Hepatocyte (in vitro differentiated cells): ENCODE measurements around the gene CTBP1. TPM values are rescaled to one million over a fixed set of nuclear protein-coding genes. Genes with fewer than 3 reads are reported as not detected.

Experiments used
- DNase-seq: peaks from one replicate; pipeline ENCODE4 v3.0.0-alpha.2; 2016; ENCODE audit warnings: low spot score
- H2AFZ ChIP-seq: fragments of 200-600 bp; sonication (generic); 2 replicates; pipeline ENCODE4 v1.6.0; 2016; ENCODE audit warnings: antibody characterized with exemption, mild to moderate bottlenecking
- H3K27ac ChIP-seq: fragments of 200-600 bp; sonication (generic); 2 replicates; pipeline ENCODE4 v1.5.1; 2016; ENCODE audit warnings: mild to moderate bottlenecking
- H3K27me3 ChIP-seq: fragments of 200-600 bp; sonication (generic); 2 replicates; pipeline ENCODE4 v1.6.1; 2016
- H3K36me3 ChIP-seq: fragments of 200-600 bp; sonication (generic); replicated peaks from 2 replicates; pipeline ENCODE4 v1.5.1; 2016; ENCODE audit warnings: low read depth; ENCODE audit not compliant: insufficient read depth
- H3K4me1 ChIP-seq: fragments of 200-600 bp; sonication (generic); 2 replicates; pipeline ENCODE4 v1.5.1; 2016; ENCODE audit warnings: mild to moderate bottlenecking, moderate library complexity; ENCODE audit not compliant: insufficient read depth
- H3K4me2 ChIP-seq: fragments of 200-600 bp; sonication (generic); 2 replicates; pipeline ENCODE4 v1.6.0; 2016
- H3K4me3 ChIP-seq: fragments of 200-600 bp; sonication (generic); 2 replicates; pipeline ENCODE4 v1.5.1; 2016; ENCODE audit warnings: mild to moderate bottlenecking
- H3K79me2 ChIP-seq: fragments of 200-600 bp; sonication (generic); 2 replicates; pipeline ENCODE4 v1.6.0; 2017; ENCODE audit warnings: mild to moderate bottlenecking
- H3K9me2 ChIP-seq: fragments of 200-600 bp; sonication (generic); replicated peaks from 2 replicates; pipeline ENCODE4 v1.6.0; 2017; ENCODE audit warnings: mild to moderate bottlenecking; ENCODE audit not compliant: insufficient read depth
- H3K9me3 ChIP-seq: fragments of 200-600 bp; sonication (generic); 2 replicates; pipeline ENCODE4 v1.5.1; 2016; ENCODE audit warnings: low read depth, mild to moderate bottlenecking
- H4K20me1 ChIP-seq: fragments of 200-600 bp; sonication (generic); 2 replicates; pipeline ENCODE4 v1.6.0; 2016; ENCODE audit warnings: mild to moderate bottlenecking; ENCODE audit not compliant: insufficient read depth, poor library complexity, severe bottlenecking
- EZH2 ChIP-seq: fragments of 200-600 bp; sonication (generic); IDR thresholded peaks from 2 replicates; pipeline ENCODE4 v1.6.1; 2016; ENCODE audit warnings: antibody characterized with exemption, mild to moderate bottlenecking, borderline replicate concordance
- EZH2phosphoT487 ChIP-seq: fragments of 200-600 bp; sonication (generic); IDR thresholded peaks from one replicate; pipeline ENCODE4 v1.6.1; 2018; ENCODE audit warnings: antibody characterized with exemption, mild to moderate bottlenecking, low read depth, moderate library complexity; ENCODE audit not compliant: unreplicated experiment, severe bottlenecking
- WGBS: methylation state at CpG from one replicate; pipeline ENCODE4 v1.1.6; 2016; ENCODE audit warnings: low lambda C conversion rate; ENCODE audit errors: missing lambda C conversion rate; 5-methylcytosine and 5-hydroxymethylcytosine counted together
- polyA plus RNA-seq: library from polyadenylated mRNA; unstranded; fragments of >200 nt; fragmentation: Nextera tagmentation; extraction: Ambion mirVana; gene quantifications from 2 replicates; pipeline ENCODE4 v1.2.1, GENCODE V29; 2016
- total RNA-seq: library from RNA; depleted of rRNA; stranded (reverse); fragments of >200 nt; gene quantifications from 2 replicates; pipeline ENCODE4 v1.2.3, GENCODE V29; 2014
- TF ChIP-seq, protein P1 (sequence below): fragments of 200-600 bp; sonication (generic); IDR thresholded peaks from 2 replicates; pipeline ENCODE4 v1.5.1; 2016; ENCODE audit warnings: antibody characterized with exemption, mild to moderate bottlenecking; ENCODE audit not compliant: poor library complexity

CTBP1 gene
- total and polyA plus RNA-seq, 2 experiments from 2014 or later, result 169 to 179 TPM

DNA sequence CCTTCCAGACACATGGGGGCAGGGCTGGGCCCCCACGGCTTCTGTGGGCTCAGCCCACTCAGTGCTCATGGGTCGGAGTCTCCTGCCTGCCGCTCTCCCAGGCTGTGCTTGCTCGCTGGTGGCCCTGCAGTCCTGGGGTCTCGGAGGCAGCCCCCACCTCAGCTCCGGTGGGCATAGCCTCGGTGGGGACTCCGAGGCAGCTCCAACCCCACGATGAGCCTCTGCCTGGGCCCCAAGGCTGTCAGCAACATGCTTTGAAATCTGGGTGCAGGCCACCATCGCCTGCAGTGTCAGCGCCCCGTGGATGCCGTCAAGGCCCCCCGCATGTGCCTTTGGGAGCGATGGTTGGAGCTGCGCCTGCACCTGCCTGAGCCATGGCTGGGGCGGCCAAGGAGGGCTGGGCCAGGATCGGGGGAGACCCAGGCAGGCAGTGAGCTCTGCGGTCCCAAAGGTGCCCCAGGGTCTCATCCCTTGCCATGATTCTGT, 46.4 kb downstream of the CTBP1 start:
- no peaks in the 10 kb centered on the region for H3K79me2 ChIP-seq
- 93% methylated on average over 18 of the region's 19 CpGs for WGBS
- no peaks in the 10 kb centered on the region for H3K36me3 ChIP-seq
- no peak for TF ChIP-seq EZH2
- TF ChIP-seq, protein P1, sequence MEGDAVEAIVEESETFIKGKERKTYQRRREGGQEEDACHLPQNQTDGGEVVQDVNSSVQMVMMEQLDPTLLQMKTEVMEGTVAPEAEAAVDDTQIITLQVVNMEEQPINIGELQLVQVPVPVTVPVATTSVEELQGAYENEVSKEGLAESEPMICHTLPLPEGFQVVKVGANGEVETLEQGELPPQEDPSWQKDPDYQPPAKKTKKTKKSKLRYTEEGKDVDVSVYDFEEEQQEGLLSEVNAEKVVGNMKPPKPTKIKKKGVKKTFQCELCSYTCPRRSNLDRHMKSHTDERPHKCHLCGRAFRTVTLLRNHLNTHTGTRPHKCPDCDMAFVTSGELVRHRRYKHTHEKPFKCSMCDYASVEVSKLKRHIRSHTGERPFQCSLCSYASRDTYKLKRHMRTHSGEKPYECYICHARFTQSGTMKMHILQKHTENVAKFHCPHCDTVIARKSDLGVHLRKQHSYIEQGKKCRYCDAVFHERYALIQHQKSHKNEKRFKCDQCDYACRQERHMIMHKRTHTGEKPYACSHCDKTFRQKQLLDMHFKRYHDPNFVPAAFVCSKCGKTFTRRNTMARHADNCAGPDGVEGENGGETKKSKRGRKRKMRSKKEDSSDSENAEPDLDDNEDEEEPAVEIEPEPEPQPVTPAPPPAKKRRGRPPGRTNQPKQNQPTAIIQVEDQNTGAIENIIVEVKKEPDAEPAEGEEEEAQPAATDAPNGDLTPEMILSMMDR, result no peak
- no peak for TF ChIP-seq EZH2phosphoT487
- no peak overlapping the region for H3K4me3 ChIP-seq
- no peak overlapping the region for H3K4me2 ChIP-seq
- no peaks in the 10 kb centered on the region for H4K20me1 ChIP-seq
- H3K27ac ChIP-seq, result peak overlapping the region; percentile 86
- peaks cover 53% of the 10 kb centered on the region for H3K4me1 ChIP-seq
- no peaks in the 10 kb centered on the region for H3K9me2 ChIP-seq
- no peaks in the 10 kb centered on the region for H3K27me3 ChIP-seq
- H2AFZ ChIP-seq, result no peak overlapping the region
- H3K9me3 ChIP-seq, result no peaks in the 10 kb centered on the region
- DNase-seq, result peak; percentile 3

DNA sequence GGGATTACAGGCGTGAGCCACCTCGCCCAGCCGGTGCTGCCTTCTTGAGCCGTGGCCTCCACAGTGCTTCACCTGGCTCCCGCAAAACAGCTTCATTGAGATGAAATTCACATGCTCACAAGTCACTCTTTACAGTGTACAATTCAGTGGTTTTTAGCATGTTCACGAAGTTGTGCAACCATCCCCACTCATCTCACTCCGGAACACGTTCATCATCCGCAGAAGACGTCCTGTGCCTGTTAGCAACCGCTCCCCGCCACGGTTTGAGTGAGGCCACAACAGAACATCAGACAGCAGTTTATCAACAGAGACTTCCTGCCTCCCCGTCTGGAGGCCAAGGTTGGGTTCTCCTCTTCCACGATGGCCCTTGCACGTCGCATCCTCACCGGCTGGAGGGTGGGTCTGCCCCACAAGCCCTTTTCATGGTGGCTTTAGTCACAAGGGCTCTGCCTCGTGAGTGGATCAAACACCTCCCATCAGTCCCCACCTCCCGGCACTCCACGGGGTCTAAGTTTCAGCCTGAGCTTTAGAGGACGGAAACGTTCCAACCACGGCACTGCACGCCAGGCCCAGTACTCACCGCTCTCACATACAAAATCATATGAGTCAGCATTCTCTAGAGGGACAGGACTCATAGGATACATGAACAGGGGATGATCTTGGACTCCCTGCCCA, 46.9 kb downstream of the CTBP1 start:
- Histone ChIP-seq H3K27ac (peak overlapping the region; percentile 86), H3K36me3 (no peaks in the 10 kb centered on the region), H3K79me2 (no peaks in the 10 kb centered on the region), H3K27me3 (no peaks in the 10 kb centered on the region), H4K20me1 (no peaks in the 10 kb centered on the region), H3K4me3 (no peak overlapping the region), H2AFZ (no peak overlapping the region), H3K9me3 (no peaks in the 10 kb centered on the region), H3K9me2 (no peaks in the 10 kb centered on the region), H3K4me2 (peak overlapping the region; percentile 64), H3K4me1 (peaks cover 53% of the 10 kb centered on the region)
- no peak for TF ChIP-seq EZH2phosphoT487
- TF ChIP-seq EZH2, result no peak
- TF ChIP-seq, protein P1, result no peak
- 69% methylated on average over 26 of the region's 26 CpGs for WGBS
- peak; percentile 69 for DNase-seq

DNA sequence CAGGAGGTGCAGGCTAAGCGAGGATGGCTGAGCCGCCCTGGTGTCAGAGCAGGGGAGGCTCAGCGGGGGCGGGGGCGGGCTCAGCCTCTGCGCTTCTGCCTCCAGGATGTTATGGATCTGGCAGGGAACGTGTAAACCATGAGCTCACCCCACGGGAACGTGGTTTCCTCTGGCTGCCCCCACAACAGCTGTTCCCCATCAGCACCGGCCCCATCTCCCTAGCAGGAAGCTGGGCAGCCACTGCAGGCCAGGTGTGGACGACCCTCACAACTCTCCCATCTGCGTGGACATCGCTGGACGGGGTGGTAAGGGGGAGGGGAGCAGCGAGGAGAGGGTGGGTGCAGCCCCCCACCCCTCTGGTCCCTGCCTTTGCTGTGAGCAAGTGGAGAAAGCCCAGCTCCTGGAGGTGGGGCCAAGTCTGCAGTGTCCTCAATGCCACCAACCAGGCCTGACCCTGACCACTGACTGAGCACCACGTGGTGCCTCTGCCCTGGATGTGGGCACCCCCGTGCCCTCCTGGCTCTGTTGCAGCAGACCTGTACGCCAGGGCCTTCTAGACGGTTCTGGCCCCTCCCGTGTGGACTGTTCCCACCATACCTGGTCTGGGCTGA, 48.4 kb downstream of the CTBP1 start:
- peak overlapping the region; percentile 64 for H3K4me2 ChIP-seq
- no peak overlapping the region for H3K4me3 ChIP-seq
- H3K27ac ChIP-seq, result peak overlapping the region; percentile 86
- no peaks in the 10 kb centered on the region for H3K9me2 ChIP-seq
- H3K9me3 ChIP-seq, result no peaks in the 10 kb centered on the region
- no peaks in the 10 kb centered on the region for H4K20me1 ChIP-seq
- H3K4me1 ChIP-seq, result peaks cover 47% of the 10 kb centered on the region
- no peak for TF ChIP-seq EZH2
- TF ChIP-seq EZH2phosphoT487, result no peak
- TF ChIP-seq, protein P1, result no peak
- H3K79me2 ChIP-seq, result no peaks in the 10 kb centered on the region
- peak; percentile 72 for DNase-seq
- WGBS, result 66% methylated on average over 13 of the region's 20 CpGs
- H3K27me3 ChIP-seq, result no peaks in the 10 kb centered on the region
- no peaks in the 10 kb centered on the region for H3K36me3 ChIP-seq
- H2AFZ ChIP-seq, result no peak overlapping the region
